Measurements from ENCODE around the gene KCNQ4.

Gene KCNQ4

GRCh38 chr1:40853113-40853884 is 69.7 kb downstream of the KCNQ4 start:
- TF ChIP-seq, protein P1, sequence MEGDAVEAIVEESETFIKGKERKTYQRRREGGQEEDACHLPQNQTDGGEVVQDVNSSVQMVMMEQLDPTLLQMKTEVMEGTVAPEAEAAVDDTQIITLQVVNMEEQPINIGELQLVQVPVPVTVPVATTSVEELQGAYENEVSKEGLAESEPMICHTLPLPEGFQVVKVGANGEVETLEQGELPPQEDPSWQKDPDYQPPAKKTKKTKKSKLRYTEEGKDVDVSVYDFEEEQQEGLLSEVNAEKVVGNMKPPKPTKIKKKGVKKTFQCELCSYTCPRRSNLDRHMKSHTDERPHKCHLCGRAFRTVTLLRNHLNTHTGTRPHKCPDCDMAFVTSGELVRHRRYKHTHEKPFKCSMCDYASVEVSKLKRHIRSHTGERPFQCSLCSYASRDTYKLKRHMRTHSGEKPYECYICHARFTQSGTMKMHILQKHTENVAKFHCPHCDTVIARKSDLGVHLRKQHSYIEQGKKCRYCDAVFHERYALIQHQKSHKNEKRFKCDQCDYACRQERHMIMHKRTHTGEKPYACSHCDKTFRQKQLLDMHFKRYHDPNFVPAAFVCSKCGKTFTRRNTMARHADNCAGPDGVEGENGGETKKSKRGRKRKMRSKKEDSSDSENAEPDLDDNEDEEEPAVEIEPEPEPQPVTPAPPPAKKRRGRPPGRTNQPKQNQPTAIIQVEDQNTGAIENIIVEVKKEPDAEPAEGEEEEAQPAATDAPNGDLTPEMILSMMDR (IDR thresholded peaks at IDR 0.05) = no peak

DNA sequence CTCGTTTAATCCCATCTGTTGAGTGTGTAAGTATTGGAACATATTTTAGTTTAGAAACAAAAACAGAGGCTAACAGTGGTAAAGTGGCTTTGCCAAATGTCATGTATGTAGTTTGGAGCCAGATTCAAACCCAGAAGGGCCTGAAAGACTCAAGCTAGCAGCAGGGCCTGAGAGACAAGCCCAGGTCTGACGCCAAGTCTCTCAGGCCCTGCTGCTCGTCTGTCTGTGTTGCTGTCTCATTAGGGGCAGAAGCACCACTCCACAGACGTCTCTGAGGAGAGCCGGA is 70.2 kb downstream of the KCNQ4 start:
- TF ChIP-seq, protein P1 (IDR thresholded peaks at IDR 0.05) = no peak

DNA sequence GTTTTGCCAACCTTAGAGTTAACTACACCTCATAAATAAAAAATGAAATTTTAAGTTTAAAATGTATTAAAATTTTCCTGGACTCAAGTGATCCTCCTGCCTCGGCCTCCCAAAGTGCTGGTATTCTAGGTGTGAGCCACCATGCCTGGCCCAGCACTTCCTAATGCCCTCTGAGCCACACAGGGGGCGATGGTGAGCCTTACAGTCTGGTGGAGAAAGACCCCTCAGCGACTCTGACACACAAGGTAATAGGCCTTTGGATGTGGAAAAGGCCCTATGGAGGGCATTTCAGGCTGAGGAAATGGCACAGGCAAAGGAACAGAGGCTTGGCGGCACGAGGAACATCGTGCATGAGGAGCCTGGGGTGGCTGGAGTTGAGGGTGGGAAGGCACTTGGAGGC is 71.9 kb downstream of the KCNQ4 start:
- TF ChIP-seq, protein P1 (IDR thresholded peaks at IDR 0.05) = no peak

DNA sequence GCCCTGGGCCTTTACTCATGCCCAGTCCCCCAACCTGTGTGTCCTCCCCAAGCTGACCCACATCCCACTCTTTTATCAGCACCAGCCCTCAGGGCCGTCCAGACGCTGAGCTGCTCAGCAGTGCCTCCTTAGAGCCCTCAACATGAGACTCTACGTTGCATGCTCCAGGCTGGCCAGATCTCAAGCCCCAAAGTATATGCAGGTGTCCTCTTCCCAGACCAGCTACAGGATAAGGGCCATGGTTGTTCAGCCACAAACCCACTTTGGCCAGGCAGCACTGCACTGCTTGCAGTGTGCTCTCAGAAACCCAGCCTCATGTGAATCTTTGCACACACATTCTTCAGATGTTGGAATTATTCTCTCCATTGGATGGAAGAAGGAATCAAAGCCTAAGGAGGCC is 72.5 kb downstream of the KCNQ4 start:
- TF ChIP-seq, protein P1 (IDR thresholded peaks at IDR 0.05) = no peak

GRCh38 chr1:40856656-40857302 is 73.2 kb downstream of the KCNQ4 start:
- TF ChIP-seq, protein P1 (IDR thresholded peaks at IDR 0.05) = no peak

GRCh38 chr1:40857737-40858136 is 74.2 kb downstream of the KCNQ4 start:
- TF ChIP-seq, protein P1 (IDR thresholded peaks at IDR 0.05) = no peak

- TF ChIP-seq, protein P1 (IDR thresholded peaks at IDR 0.05) = no peak
Observed at GRCh38 chr1:40858856-40859416, 75.3 kb downstream of the KCNQ4 start.

Data from LNCAP (cell line).